GM12891 (cell line): ENCODE data around the gene RPS6KA6.

Source experiments
- PAX5 ChIP-seq: IDR thresholded peaks from 2 replicates; pipeline ENCODE4 v1.6.1; 2011; ENCODE audit warnings: low read length, moderate library complexity, mild to moderate bottlenecking; ENCODE audit not compliant: insufficient read depth, severe bottlenecking
- POLR2A ChIP-seq: IDR thresholded peaks from 2 replicates; pipeline ENCODE4 v1.6.1; 2011; ENCODE audit warnings: low read depth, low read length, control low read depth
- POLR2AphosphoS5 ChIP-seq: IDR thresholded peaks from 2 replicates; pipeline ENCODE4 v1.6.1; 2011; ENCODE audit warnings: low read depth, low read length, control low read depth
- POU2F2 ChIP-seq: IDR thresholded peaks from 2 replicates; pipeline ENCODE4 v1.6.1; 2011; ENCODE audit warnings: low read depth, mild to moderate bottlenecking, control low read depth, low read length, moderate library complexity
- SPI1 ChIP-seq: IDR thresholded peaks from 2 replicates; pipeline ENCODE4 v1.6.1; 2011; ENCODE audit warnings: low read depth, low read length, control low read depth
- TAF1 ChIP-seq: IDR thresholded peaks from 2 replicates; pipeline ENCODE4 v1.6.1; 2011; ENCODE audit warnings: low read depth, low read length, control low read depth

GRCh38 chrX:84118769-84119168 lies 69.2 kb downstream of the RPS6KA6 start:
- TF ChIP-seq TAF1 (no peak), POLR2A (no peak), POLR2AphosphoS5 (no peak), SPI1 (no peak), PAX5 (no peak), POU2F2 (no peak)
